SK-N-SH (cell line): ENCODE measurements around the gene MS4A10. TPM values are rescaled to one million over a fixed set of nuclear protein-coding genes. Genes with fewer than 3 reads are reported as not detected.

Experiments
- CTCF ChIA-PET: fragments of 300-600, 350-600 bp; formaldehyde crosslinking; extraction: SDS; loops from one replicate; lab custom pipeline; 2021; lab: Yijun Ruan, JAX
- POLR2A ChIA-PET: fragments of 350-600 bp; sonication (Branson Sonifier 250); formaldehyde crosslinking; extraction: SDS; loops from one replicate; lab custom pipeline; 2020; ENCODE audit warnings: antibody characterized with exemption, inconsistent platforms; lab: Yijun Ruan, JAX
- DNase-seq: peaks from one replicate; pipeline ENCODE4 v3.0.0; 2012
- H2AFZ ChIP-seq: fragments of 200-600 bp; sonication (generic); 2 replicates; pipeline ENCODE4 v1.8.1; 2016; ENCODE audit warnings: antibody characterized with exemption, mild to moderate bottlenecking, low read depth
- H3F3A ChIP-seq: fragments of 200-600 bp; sonication (generic); replicated peaks from 2 replicates; pipeline ENCODE3; 2016; ENCODE audit warnings: antibody characterized with exemption, mild to moderate bottlenecking; ENCODE audit not compliant: insufficient read depth
- H3K27ac ChIP-seq, 2 experiments: fragments of 200-500 bp in 1 of 2; fragments of 200-600 bp in 1 of 2; sonication (Bioruptor generic) in 1 of 2; sonication (generic), shearing (Covaris generic) in 1 of 2; 2 replicates each; pipeline versions ENCODE4 v1.5.1 to v1.6.1; 2014 to 2016; ENCODE audit warnings: low read depth in 2 of 2, inconsistent platforms in 1 of 2, low read length in 1 of 2, mild to moderate bottlenecking in 1 of 2, mixed read lengths in 1 of 2
- H3K27me3 ChIP-seq: fragments of 200-600 bp; sonication (generic), shearing (Covaris generic); 2 replicates; pipeline ENCODE4 v1.6.1; 2016; ENCODE audit warnings: mixed run types; ENCODE audit not compliant: insufficient read depth
- H3K36me3 ChIP-seq, 2 experiments: fragments of 200-500 bp in 1 of 2; fragments of 200-600 bp in 1 of 2; sonication (Bioruptor generic) in 1 of 2; sonication (generic) in 1 of 2; replicated peaks in 1 of 2; 2 replicates each; pipeline versions ENCODE3 to v1.5.1; 2014 to 2016; ENCODE audit warnings: low read length in 1 of 2, mild to moderate bottlenecking in 1 of 2; ENCODE audit not compliant: insufficient read depth in 2 of 2, control insufficient read depth in 1 of 2
- H3K4me1 ChIP-seq, 2 experiments: fragments of 200-500 bp in 1 of 2; fragments of 200-600 bp in 1 of 2; sonication (Bioruptor generic) in 1 of 2; sonication (generic), shearing (Covaris generic) in 1 of 2; 2 replicates each; pipeline versions ENCODE4 v1.5.1 to v1.6.1; 2014 to 2016; ENCODE audit warnings: low read depth in 1 of 2, low read length in 1 of 2, mixed run types in 1 of 2; ENCODE audit not compliant: insufficient read depth in 2 of 2, control insufficient read depth in 1 of 2
- H3K4me2 ChIP-seq: fragments of 200-600 bp; sonication (generic), shearing (Covaris generic); 2 replicates; pipeline ENCODE4 v1.6.1; 2017; ENCODE audit warnings: mixed run types
- H3K4me3 ChIP-seq, 2 experiments: fragments of 200-500 bp in 1 of 2; fragments of 200-600 bp in 1 of 2; sonication (Bioruptor generic) in 1 of 2; sonication (generic), shearing (Covaris generic) in 1 of 2; 2 replicates each; pipeline versions ENCODE4 v1.5.1 to v1.8.1; 2014 to 2016; ENCODE audit warnings: low read depth in 2 of 2, inconsistent platforms in 1 of 2, low read length in 1 of 2, mild to moderate bottlenecking in 1 of 2, mixed read lengths in 1 of 2, moderate library complexity in 1 of 2
- H3K79me2 ChIP-seq: fragments of 200-600 bp; sonication (generic); 2 replicates; pipeline ENCODE4 v1.8.1; 2017; ENCODE audit warnings: mild to moderate bottlenecking; ENCODE audit not compliant: insufficient read depth
- H3K9ac ChIP-seq: fragments of 200-600 bp; sonication (generic); 2 replicates; pipeline ENCODE4 v1.6.1; 2017; ENCODE audit warnings: mixed run types
- H3K9me2 ChIP-seq: fragments of 200-600 bp; sonication (generic); 2 replicates; pipeline ENCODE4 v1.6.1; 2017; ENCODE audit warnings: mixed run types
- H3K9me3 ChIP-seq: fragments of 200-600 bp; sonication (generic); 2 replicates; pipeline ENCODE4 v1.6.1; 2017; ENCODE audit warnings: mixed run types, mild to moderate bottlenecking, moderate library complexity
- H4K20me1 ChIP-seq: fragments of 200-600 bp; sonication (generic); 2 replicates; pipeline ENCODE4 v1.6.1; 2017; ENCODE audit warnings: mild to moderate bottlenecking, mixed run types; ENCODE audit not compliant: insufficient read depth
- CHD2 ChIP-seq: fragments of 150-350 bp; IDR thresholded peaks from 2 replicates; pipeline ENCODE4 v1.6.1; 2018; ENCODE audit warnings: low read length; ENCODE audit not compliant: partially characterized antibody
- EP300 ChIP-seq, 2 experiments: IDR thresholded peaks; 2 replicates each; pipeline versions ENCODE4 v1.4.0 to v1.6.1; 2012; ENCODE audit warnings: borderline replicate concordance in 1 of 2, low read depth in 1 of 2, low read length in 1 of 2
- EZH2phosphoT487 ChIP-seq: fragments of 200-600 bp; sonication (generic); IDR thresholded peaks from 2 replicates; pipeline ENCODE4 v1.6.1; 2017; ENCODE audit warnings: low read depth, mixed run types, mild to moderate bottlenecking, antibody characterized with exemption, moderate library complexity, borderline replicate concordance
- FOSL2 ChIP-seq: IDR thresholded peaks from 2 replicates; pipeline ENCODE4 v1.4.0; 2012; ENCODE audit warnings: low read depth, mild to moderate bottlenecking, moderate library complexity, borderline replicate concordance
- FOXJ3 ChIP-seq: sonication (generic); formaldehyde crosslinking; IDR thresholded peaks from 2 replicates; pipeline ENCODE4 v1.5.1; 2020; ENCODE audit warnings: mild to moderate bottlenecking, missing genetic modification reagents
- FOXM1 ChIP-seq: IDR thresholded peaks from 2 replicates; pipeline ENCODE4 v1.4.0; 2012; ENCODE audit warnings: low read depth, mild to moderate bottlenecking
- MXI1 ChIP-seq: IDR thresholded peaks from 2 replicates; pipeline ENCODE4 v1.6.1; 2012; ENCODE audit warnings: mild to moderate bottlenecking, low read depth, low read length, improper control_type of control experiment
- NFIC ChIP-seq: IDR thresholded peaks from 2 replicates; pipeline ENCODE4 v1.4.0; 2012; ENCODE audit warnings: borderline replicate concordance
- NRF1 ChIP-seq: IDR thresholded peaks from 2 replicates; pipeline ENCODE4 v1.6.1; 2012; ENCODE audit warnings: low read depth, mild to moderate bottlenecking, low read length
- RCOR1 ChIP-seq: fragments of 150-350 bp; IDR thresholded peaks from 2 replicates; pipeline ENCODE4 v1.6.1; 2017; ENCODE audit warnings: antibody characterized with exemption, low read length
- RFX5 ChIP-seq: IDR thresholded peaks from 2 replicates; pipeline ENCODE4 v1.6.1; 2012; ENCODE audit warnings: mild to moderate bottlenecking, improper control_type of control experiment, low read length
- SMC3 ChIP-seq: IDR thresholded peaks from 2 replicates; pipeline ENCODE4 v1.6.1; 2012; ENCODE audit warnings: low read depth, low read length, improper control_type of control experiment
- TEAD4 ChIP-seq: IDR thresholded peaks from 2 replicates; pipeline ENCODE4 v1.4.0; 2012; ENCODE audit warnings: mild to moderate bottlenecking, borderline replicate concordance; ENCODE audit not compliant: insufficient read depth
- WGBS: methylation state at CpG from one replicate; pipeline ENCODE4 v1.1.6; 2017; ENCODE audit warnings: low lambda C conversion rate; 5-methylcytosine and 5-hydroxymethylcytosine counted together
- polyA plus RNA-seq, 3 experiments: library from polyadenylated mRNA; depleted of rRNA; stranded (reverse); fragments of >200 nt; gene quantifications; 2 replicates each; pipeline ENCODE4 v1.2.3, GENCODE V29; 2012
- TF ChIP-seq, protein P1 (sequence below): IDR thresholded peaks from 2 replicates; pipeline ENCODE4 v1.6.1; 2012; ENCODE audit warnings: mild to moderate bottlenecking, low read depth, low read length, moderate library complexity
- TF ChIP-seq, protein P2 (sequence below): IDR thresholded peaks from 2 replicates; pipeline ENCODE4 v1.4.0; 2012; ENCODE audit warnings: low read depth
- TF ChIP-seq, protein P3 (sequence below): fragments of 150-350 bp; IDR thresholded peaks from 2 replicates; pipeline ENCODE4 v1.6.1; 2017; ENCODE audit warnings: antibody characterized with exemption, low read length, low read depth, borderline replicate concordance

MS4A10 gene
- polyA plus RNA-seq, 1 of the 3 experiments (the other 2 are of a cell fraction) = not detected

DNA sequence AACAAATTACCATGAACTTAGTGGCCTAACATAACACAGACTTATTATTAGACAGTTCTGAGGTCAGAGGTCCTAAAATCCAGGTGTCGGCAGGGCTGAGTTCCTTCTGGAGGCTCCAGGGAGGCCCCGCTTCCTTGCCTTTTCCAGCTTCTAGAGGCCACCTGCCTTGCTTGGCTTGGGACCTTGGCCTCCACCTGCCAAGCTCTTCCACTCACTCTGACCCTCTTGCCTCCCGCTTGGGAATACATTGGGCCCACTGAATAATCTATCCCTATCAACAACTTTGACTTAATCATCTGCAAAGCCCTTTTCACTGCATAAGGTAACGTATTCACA is 3.2 kb upstream of the MS4A10 start:
- ChIA-PET POLR2A (no interaction called here), CTCF (interaction anchor here (0.9 to 1.9 kb wide), 2 partner anchors 18 to 105 kb away, joined by 3 to 8 read pairs; no protein-coding TSS in a partner anchor)
- TF ChIP-seq RCOR1 (no peak), MXI1 (no peak), NRF1 (no peak), CHD2 (no peak), FOSL2 (no peak), SMC3 (no peak), EZH2phosphoT487 (no peak), NFIC (no peak), FOXJ3 (CRISPR knock-in tag) (no peak), FOXM1 (no peak), RFX5 (no peak), EP300 (IDR thresholded peaks at IDR 0.05; ENCODE audit: borderline replicate concordance in 1 of 2, low read depth in 1 of 2, low read length in 1 of 2) (no peak), TEAD4 (no peak)
- TF ChIP-seq, protein P1, sequence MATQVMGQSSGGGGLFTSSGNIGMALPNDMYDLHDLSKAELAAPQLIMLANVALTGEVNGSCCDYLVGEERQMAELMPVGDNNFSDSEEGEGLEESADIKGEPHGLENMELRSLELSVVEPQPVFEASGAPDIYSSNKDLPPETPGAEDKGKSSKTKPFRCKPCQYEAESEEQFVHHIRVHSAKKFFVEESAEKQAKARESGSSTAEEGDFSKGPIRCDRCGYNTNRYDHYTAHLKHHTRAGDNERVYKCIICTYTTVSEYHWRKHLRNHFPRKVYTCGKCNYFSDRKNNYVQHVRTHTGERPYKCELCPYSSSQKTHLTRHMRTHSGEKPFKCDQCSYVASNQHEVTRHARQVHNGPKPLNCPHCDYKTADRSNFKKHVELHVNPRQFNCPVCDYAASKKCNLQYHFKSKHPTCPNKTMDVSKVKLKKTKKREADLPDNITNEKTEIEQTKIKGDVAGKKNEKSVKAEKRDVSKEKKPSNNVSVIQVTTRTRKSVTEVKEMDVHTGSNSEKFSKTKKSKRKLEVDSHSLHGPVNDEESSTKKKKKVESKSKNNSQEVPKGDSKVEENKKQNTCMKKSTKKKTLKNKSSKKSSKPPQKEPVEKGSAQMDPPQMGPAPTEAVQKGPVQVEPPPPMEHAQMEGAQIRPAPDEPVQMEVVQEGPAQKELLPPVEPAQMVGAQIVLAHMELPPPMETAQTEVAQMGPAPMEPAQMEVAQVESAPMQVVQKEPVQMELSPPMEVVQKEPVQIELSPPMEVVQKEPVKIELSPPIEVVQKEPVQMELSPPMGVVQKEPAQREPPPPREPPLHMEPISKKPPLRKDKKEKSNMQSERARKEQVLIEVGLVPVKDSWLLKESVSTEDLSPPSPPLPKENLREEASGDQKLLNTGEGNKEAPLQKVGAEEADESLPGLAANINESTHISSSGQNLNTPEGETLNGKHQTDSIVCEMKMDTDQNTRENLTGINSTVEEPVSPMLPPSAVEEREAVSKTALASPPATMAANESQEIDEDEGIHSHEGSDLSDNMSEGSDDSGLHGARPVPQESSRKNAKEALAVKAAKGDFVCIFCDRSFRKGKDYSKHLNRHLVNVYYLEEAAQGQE = no peak
- TF ChIP-seq, protein P2, sequence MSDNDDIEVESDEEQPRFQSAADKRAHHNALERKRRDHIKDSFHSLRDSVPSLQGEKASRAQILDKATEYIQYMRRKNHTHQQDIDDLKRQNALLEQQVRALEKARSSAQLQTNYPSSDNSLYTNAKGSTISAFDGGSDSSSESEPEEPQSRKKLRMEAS = no peak
- TF ChIP-seq, protein P3, sequence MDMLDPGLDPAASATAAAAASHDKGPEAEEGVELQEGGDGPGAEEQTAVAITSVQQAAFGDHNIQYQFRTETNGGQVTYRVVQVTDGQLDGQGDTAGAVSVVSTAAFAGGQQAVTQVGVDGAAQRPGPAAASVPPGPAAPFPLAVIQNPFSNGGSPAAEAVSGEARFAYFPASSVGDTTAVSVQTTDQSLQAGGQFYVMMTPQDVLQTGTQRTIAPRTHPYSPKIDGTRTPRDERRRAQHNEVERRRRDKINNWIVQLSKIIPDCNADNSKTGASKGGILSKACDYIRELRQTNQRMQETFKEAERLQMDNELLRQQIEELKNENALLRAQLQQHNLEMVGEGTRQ = no peak
- WGBS = 69% methylated on average over 4 of the region's 4 CpGs
- no peaks in the 10 kb centered on the region for H3F3A ChIP-seq
- no peaks in the 10 kb centered on the region for H3K27me3 ChIP-seq
- H3K9ac ChIP-seq = no peak overlapping the region
- H3K4me3 ChIP-seq = no peak overlapping the region
- no peaks in the 10 kb centered on the region for H3K79me2 ChIP-seq
- H3K4me1 ChIP-seq = peaks cover 0 to 6% of the 10 kb centered on the region in 2 experiments; a peak in 1 of 4 replicates
- H2AFZ ChIP-seq = no peak overlapping the region
- H3K4me2 ChIP-seq = no peak overlapping the region
- H3K9me3 ChIP-seq = no peaks in the 10 kb centered on the region
- no peaks in the 10 kb centered on the region for H4K20me1 ChIP-seq
- DNase-seq = no peak
- H3K27ac ChIP-seq = no peak overlapping the region
- H3K9me2 ChIP-seq = no peaks in the 10 kb centered on the region
- no peaks in the 10 kb centered on the region for H3K36me3 ChIP-seq
